Ectodermal cell (in vitro differentiated cells): ENCODE measurements around the gene TBCEL.
"Not testable (repeated sequence)": the region's sequence is repeated elsewhere in the genome, so short reads cannot be mapped to it uniquely, and the experiment has no call there.

Experiments
- H3K27ac ChIP-seq: 2 replicates; pipeline ENCODE4 v1.7.0; 2013; ENCODE audit warnings: mild to moderate bottlenecking, low read depth, low read length; ENCODE audit not compliant: insufficient read depth, poor library complexity, severe bottlenecking
- H3K27me3 ChIP-seq: 2 replicates; pipeline ENCODE4 v1.7.0; 2013; ENCODE audit warnings: mild to moderate bottlenecking, low read length; ENCODE audit not compliant: insufficient read depth, control insufficient read depth, poor library complexity, severe bottlenecking
- H3K36me3 ChIP-seq: one replicate; pipeline ENCODE4 v1.7.0; 2013; ENCODE audit warnings: low read length; ENCODE audit not compliant: control insufficient read depth, insufficient read depth
- H3K4me1 ChIP-seq: one replicate; pipeline ENCODE4 v1.7.0; 2013; ENCODE audit warnings: low read length; ENCODE audit not compliant: control insufficient read depth, insufficient read depth
- H3K4me3 ChIP-seq: 2 replicates; pipeline ENCODE4 v1.7.0; 2013; ENCODE audit warnings: low read depth, low read length, control low read depth; ENCODE audit not compliant: insufficient read depth
- H3K9me3 ChIP-seq: 2 replicates; pipeline ENCODE4 v1.7.0; 2013; ENCODE audit warnings: mild to moderate bottlenecking, low read length, moderate library complexity; ENCODE audit not compliant: control insufficient read depth
- WGBS, 2 experiments: methylation state at CpG; one replicate each; pipeline ENCODE4 v1.1.7; 2013; ENCODE audit warnings: missing lambda C conversion rate in 2 of 2; 5-methylcytosine and 5-hydroxymethylcytosine counted together

The TBCEL gene

DNA sequence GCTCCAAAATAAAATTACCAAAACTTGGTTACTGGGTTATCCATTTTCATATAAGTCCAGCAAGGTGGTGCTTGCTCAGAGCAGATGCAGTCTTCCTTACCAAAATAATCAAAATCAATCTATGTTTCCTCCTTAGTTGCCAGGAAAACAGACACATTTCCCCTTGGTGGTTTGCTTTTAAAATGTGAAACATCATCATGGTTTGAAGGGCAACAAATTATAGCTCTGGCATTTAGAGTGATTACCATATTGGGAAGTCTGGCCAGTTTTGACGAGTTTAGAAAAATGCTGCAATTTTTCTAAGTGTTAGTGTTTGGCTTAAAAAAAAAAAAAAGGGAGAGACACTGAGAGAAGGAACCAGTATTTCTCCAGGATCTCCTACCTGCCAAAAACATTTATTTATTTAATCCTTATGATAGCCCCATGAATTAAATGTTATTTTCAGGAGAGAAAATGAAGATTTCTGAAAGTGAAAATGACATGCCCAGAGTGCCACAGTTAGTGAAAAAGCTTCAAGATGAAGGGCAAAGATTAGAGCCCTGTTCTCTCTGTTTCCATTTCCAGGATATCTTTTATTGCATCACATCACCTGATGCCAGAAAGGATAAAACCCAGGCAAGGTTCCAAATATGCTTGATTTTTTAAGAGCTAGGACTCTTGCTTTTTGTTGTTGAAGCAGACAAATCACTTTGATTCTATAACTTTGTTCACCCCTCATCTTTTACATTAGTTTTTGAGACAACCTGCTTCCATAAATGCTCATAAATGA, 29.6 kb upstream of the TBCEL start:
- Histone ChIP-seq H3K9me3 (no peaks in the 10 kb centered on the region), H3K4me3 (no peak overlapping the region), H3K27me3 (no peaks in the 10 kb centered on the region), H3K4me1 (peaks cover 3% of the 10 kb centered on the region), H3K27ac (no peak overlapping the region), H3K36me3 (no peaks in the 10 kb centered on the region)
- WGBS, 2 experiments: 83 to 95% methylated on average over 1 of the region's 1 CpG

DNA sequence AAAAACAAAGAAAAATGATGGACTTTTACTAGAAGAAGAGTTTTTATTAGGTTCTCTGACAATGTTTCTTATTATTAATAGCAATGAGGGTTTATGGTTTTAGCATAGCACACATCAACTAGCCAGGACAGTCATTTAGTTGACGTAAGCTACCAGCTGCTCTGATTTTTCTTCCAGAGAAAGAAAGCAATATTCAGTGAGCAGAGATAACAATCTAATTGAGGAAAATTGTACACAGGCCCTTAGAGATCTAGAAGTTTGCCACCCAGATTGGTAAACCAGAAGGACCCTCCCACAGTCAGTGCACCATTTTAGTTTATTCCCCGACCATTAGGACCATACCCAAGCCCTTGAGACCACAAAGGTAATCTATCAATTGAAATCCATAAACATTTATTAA, 28.7 kb upstream of the TBCEL start:
- 92 to 97% methylated on average over 2 of the region's 2 CpGs for WGBS, 2 experiments
- H3K4me3 ChIP-seq: no peak overlapping the region
- no peaks in the 10 kb centered on the region for H3K9me3 ChIP-seq
- no peaks in the 10 kb centered on the region for H3K36me3 ChIP-seq
- no peak overlapping the region for H3K27ac ChIP-seq
- H3K4me1 ChIP-seq: peaks cover 3% of the 10 kb centered on the region
- H3K27me3 ChIP-seq: no peaks in the 10 kb centered on the region

DNA sequence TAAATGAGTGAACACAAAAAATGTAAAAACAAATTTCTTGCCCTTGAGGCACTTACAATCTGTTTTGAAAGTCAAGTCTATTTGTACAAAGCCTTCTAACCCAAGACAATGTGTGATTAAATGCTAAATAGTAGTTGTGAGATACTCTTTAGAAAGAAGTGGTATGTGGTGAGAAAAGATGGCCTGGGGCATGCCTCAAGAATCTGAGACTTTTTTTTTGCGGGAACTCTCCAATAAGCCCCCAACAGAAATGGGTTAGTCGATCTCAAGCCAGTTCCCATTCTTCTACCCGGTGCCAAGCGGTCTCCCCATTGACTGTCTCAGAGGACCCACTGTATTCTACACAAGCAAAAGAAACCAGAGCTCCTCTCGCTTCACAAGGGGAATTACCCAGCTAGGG, 26.9 kb upstream of the TBCEL start:
- peaks cover 3% of the 10 kb centered on the region for H3K4me1 ChIP-seq
- WGBS, 2 experiments: 94% methylated on average over 5 of the region's 5 CpGs
- no peak overlapping the region for H3K27ac ChIP-seq
- no peaks in the 10 kb centered on the region for H3K27me3 ChIP-seq
- H3K36me3 ChIP-seq: no peaks in the 10 kb centered on the region
- no peaks in the 10 kb centered on the region for H3K9me3 ChIP-seq
- no peak overlapping the region for H3K4me3 ChIP-seq

DNA sequence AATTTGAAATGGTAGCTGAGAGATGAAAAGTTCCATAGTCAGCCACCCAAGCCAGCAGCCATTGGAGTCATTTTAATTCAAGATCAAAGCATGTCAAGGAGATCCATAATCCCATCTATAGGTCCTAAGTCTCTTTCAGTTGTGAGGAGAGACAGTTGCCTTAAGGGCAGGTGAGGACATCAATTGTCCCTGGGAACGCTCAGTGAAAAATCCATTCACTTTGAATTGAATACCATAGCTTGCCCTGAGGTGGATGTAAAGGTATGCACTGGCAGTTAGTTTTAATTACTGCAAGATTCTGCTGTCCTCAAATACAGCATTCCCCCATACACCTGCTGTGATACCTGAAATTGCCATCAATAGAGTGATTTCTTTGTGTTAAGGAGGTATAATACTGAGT, 25.3 kb upstream of the TBCEL start:
- Histone ChIP-seq H3K4me1 (peaks cover 3% of the 10 kb centered on the region), H3K27ac (no peak overlapping the region), H3K27me3 (no peaks in the 10 kb centered on the region), H3K9me3 (no peaks in the 10 kb centered on the region), H3K36me3 (no peaks in the 10 kb centered on the region), H3K4me3 (no peak overlapping the region)
- WGBS, 2 experiments: 100% methylated on average over 1 of the region's 1 CpG

DNA sequence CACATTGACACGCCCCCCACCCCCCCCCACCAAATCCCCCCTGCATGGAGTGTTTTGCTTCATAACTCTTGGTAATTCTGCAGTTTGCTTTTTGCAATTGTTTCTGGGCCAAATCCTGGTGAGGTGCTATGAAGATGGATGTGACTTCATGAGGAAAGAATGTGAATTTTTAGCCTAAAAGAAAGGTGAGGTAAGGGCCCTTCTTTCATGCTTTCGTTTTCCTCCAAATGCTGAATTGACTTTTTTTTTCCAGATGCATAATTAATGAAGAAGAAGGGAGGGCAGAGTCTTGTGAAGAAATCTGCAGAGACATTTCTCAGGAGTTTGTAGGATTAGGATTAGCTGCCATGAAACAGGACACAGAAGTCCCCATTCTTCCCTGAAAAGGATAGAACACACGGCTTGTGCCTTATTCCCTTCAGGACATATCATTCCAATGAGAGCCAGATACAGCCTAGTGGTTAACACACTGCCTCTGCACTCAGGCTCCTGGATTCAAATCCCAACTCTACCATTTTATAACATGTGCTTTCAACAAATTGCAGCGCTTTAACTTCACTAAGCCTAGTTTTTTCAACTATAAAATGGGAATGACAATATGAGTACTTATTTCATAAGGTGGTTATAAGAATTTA, 19.6 kb upstream of the TBCEL start:
- 55 to 62% methylated on average over 2 to 4 of the region's 4 CpGs for WGBS, 2 experiments
- Histone ChIP-seq H3K36me3 (no peaks in the 10 kb centered on the region), H3K9me3 (no peaks in the 10 kb centered on the region), H3K27ac (no peak overlapping the region), H3K4me1 (no peaks in the 10 kb centered on the region), H3K27me3 (no peaks in the 10 kb centered on the region), H3K4me3 (no peak overlapping the region)

DNA sequence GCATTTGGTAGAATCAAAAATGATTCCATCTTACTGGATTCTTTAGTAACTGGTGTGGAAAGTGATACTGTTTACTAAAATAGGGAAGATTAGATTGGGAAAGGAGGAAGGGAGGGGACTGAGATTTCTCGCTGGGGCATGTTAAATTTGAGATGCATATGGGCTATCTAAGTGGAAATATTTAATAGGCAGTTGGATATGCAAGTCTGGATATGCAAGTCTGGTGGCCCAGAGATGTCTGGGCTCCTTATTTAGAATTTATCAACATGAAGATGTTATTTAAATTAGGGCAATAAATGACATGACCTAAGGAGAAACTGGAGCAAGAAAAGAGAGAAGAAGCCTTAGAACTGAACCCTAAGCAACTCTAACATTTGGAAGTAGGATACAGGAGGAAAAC, 17.0 kb upstream of the TBCEL start:
- no peak overlapping the region for H3K4me3 ChIP-seq
- H3K27ac ChIP-seq: no peak overlapping the region
- H3K9me3 ChIP-seq: no peaks in the 10 kb centered on the region
- H3K27me3 ChIP-seq: no peaks in the 10 kb centered on the region
- WGBS, 2 experiments: 90 to 93% methylated on average over 1 of the region's 1 CpG
- no peaks in the 10 kb centered on the region for H3K36me3 ChIP-seq
- H3K4me1 ChIP-seq: no peaks in the 10 kb centered on the region

DNA sequence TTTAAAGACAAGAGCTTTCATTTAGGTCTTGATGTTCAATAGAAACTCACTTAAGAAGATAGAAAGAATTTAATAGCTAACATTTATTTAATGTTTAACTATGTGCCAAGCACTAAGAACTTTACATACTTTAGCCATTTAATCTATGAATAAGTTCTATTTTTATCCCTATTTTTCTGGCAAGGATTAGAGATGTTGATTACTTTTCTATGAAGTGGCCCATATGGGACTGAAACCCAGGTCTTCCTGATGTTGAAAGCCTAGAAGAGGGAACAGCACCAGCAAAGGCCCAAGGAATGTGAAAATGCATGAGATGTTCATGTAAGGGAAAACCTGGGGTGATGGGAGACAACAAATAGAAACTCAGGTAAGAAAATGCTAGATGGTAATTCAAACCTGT, 15.4 kb upstream of the TBCEL start:
- Histone ChIP-seq H3K27ac (no peak overlapping the region), H3K4me1 (no peaks in the 10 kb centered on the region), H3K36me3 (no peaks in the 10 kb centered on the region), H3K4me3 (no peak overlapping the region), H3K9me3 (no peaks in the 10 kb centered on the region), H3K27me3 (no peaks in the 10 kb centered on the region)

DNA sequence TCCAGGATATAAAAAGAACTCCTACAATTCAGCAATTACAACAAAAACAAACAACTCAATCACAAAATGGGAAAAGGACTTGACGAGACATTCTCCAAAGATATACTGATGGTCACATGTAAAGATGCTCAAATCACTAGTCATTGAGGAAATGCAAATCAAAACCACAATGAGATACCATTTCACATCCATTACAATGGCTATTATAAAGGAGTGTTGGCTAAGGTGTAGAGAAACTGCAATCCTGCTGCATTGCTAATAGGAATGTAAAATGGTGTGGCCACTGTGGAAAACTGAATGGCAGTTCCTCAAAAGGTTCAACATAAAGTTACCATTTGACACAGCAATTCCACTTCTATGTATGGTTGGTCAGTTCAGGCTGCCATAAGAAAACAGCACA, 11.8 kb upstream of the TBCEL start:
- WGBS, 2 experiments: 67 to 88% methylated on average over 1 of the region's 1 CpG
- no peaks in the 10 kb centered on the region for H3K27me3 ChIP-seq

DNA sequence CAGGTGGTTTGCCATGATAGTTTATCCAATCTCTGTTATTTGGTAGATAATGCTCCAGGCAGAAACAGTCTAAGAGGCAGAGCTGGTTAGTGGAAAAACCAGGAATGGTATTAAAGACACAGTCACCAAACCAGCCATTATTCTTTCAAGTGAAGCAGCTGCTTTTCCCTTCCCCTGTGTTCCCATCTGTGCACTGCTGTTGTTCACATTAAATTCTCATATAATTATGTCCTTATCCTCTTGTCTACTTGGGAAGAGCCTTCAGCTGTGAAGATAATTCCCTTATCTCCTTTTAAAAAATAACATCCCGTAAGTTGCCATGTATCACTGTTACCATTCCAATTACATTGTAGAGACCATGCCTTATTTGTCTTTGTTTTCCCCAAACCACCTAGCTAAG, 5.2 kb upstream of the TBCEL start:
- H3K27me3 ChIP-seq: no peaks in the 10 kb centered on the region
- no peaks in the 10 kb centered on the region for H3K4me1 ChIP-seq
- H3K36me3 ChIP-seq: no peaks in the 10 kb centered on the region
- H3K9me3 ChIP-seq: no peaks in the 10 kb centered on the region
- no peak overlapping the region for H3K27ac ChIP-seq
- WGBS, 2 experiments: 91 to 92% methylated on average over 1 of the region's 1 CpG
- H3K4me3 ChIP-seq: no peak overlapping the region

More for the DNA sequence above, 11.8 kb upstream of the TBCEL start:
- H3K4me3 ChIP-seq: no peak overlapping the region
- no peaks in the 10 kb centered on the region for H3K9me3 ChIP-seq
- H3K4me1 ChIP-seq: no peaks in the 10 kb centered on the region
- no peak overlapping the region for H3K27ac ChIP-seq
- H3K36me3 ChIP-seq: no peaks in the 10 kb centered on the region

DNA sequence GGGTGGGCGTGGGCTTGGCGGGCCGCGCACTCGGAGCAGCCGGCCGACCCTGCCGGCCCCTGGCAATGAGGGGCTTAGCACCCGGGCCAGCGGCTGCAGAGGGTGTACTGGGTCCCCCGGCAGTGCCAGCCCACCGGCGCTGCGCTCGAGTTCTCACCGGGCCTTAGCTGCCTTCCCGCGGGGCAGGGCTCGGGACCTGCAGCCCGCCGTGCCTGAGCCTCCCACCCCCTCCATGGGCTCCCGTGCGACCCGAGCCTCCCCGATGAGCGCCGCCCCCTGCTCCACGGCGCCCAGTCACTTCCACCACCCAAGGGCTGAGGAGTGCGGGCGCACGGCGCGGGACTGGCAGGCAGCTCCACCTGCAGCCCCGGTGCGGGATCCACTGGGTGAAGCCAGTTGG, 2.2 kb upstream of the TBCEL start:
- H3K4me3 ChIP-seq, H3K36me3 ChIP-seq, H3K4me1 ChIP-seq, H3K9me3 ChIP-seq, H3K27ac ChIP-seq, H3K27me3 ChIP-seq: not testable (repeated sequence)
- 95 to 96% methylated on average over 36 of the region's 36 CpGs for WGBS, 2 experiments
